ENCODE measurements around the gene SAP130. TPM values are rescaled to one million over a fixed set of nuclear protein-coding genes. Genes with fewer than 3 reads are reported as not detected.

The SAP130 gene
- total and polyA plus RNA-seq, 4 donors, result 5.2 to 22.5 (median 7.0) TPM

GRCh38 chr2:127950264-127950663 lies 77.6 kb downstream of the SAP130 start:
- Histone ChIP-seq H3K4me1 (ENCODE audit: control insufficient read depth in 5 of 5, insufficient read depth in 5 of 5, low read length in 5 of 5) (peaks cover 4 to 18% (median 10%) of the 10 kb centered on the region in 5 donors), H3K4me3 (no peak overlapping the region), H3K36me3 (ENCODE audit: control insufficient read depth in 4 of 4, insufficient read depth in 4 of 4, low read length in 4 of 4) (peaks cover 26 to 41% (median 37%) of the 10 kb centered on the region in 4 donors), H3K9ac (ENCODE audit: insufficient read depth in 1 of 2, low read length in 2 of 2) (no peak overlapping the region), H3K9me3 (ENCODE audit: control insufficient read depth in 4 of 4, insufficient read depth in 3 of 4, low read length in 3 of 4) (no peaks in the 10 kb centered on the region), H3K27ac (ENCODE audit: low read depth in 1 of 2, low read length in 1 of 2) (no peak overlapping the region), H3K27me3 (ENCODE audit: control insufficient read depth in 3 of 3, insufficient read depth in 3 of 3, low read length in 2 of 3) (no peaks in the 10 kb centered on the region)
- ATAC-seq (ENCODE audit: insufficient read depth, low FRiP score), result no peak
- DNase-seq, result no peak
- WGBS, 2 donors, result 84 to 90% methylated on average over 2 of the region's 2 CpGs
- TF ChIP-seq, protein P1, sequence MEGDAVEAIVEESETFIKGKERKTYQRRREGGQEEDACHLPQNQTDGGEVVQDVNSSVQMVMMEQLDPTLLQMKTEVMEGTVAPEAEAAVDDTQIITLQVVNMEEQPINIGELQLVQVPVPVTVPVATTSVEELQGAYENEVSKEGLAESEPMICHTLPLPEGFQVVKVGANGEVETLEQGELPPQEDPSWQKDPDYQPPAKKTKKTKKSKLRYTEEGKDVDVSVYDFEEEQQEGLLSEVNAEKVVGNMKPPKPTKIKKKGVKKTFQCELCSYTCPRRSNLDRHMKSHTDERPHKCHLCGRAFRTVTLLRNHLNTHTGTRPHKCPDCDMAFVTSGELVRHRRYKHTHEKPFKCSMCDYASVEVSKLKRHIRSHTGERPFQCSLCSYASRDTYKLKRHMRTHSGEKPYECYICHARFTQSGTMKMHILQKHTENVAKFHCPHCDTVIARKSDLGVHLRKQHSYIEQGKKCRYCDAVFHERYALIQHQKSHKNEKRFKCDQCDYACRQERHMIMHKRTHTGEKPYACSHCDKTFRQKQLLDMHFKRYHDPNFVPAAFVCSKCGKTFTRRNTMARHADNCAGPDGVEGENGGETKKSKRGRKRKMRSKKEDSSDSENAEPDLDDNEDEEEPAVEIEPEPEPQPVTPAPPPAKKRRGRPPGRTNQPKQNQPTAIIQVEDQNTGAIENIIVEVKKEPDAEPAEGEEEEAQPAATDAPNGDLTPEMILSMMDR (IDR thresholded peaks at IDR 0.05; ENCODE audit: control extremely low read depth, extremely low read depth), result no peak

- peaks cover 41 to 53% (median 50%) of the 10 kb centered on the region in 4 donors for H3K36me3 ChIP-seq (ENCODE audit: control insufficient read depth in 4 of 4, insufficient read depth in 4 of 4, low read length in 4 of 4)
- ATAC-seq (ENCODE audit: insufficient read depth, low FRiP score) (no peak), DNase-seq (no peak)
Measured at GRCh38 chr2:127945281-127945680, 82.6 kb downstream of the SAP130 start.

GRCh38 chr2:127943186-127943585 lies 84.7 kb downstream of the SAP130 start:
- Histone ChIP-seq H3K9ac (ENCODE audit: insufficient read depth in 1 of 2, low read length in 2 of 2) (no peak overlapping the region), H3K27me3 (ENCODE audit: control insufficient read depth in 3 of 3, insufficient read depth in 3 of 3, low read length in 2 of 3) (no peaks in the 10 kb centered on the region), H3K36me3 (ENCODE audit: control insufficient read depth in 4 of 4, insufficient read depth in 4 of 4, low read length in 4 of 4) (peaks cover 30 to 39% (median 37%) of the 10 kb centered on the region in 4 donors), H3K4me3 (no peak overlapping the region), H3K9me3 (ENCODE audit: control insufficient read depth in 4 of 4, insufficient read depth in 3 of 4, low read length in 3 of 4) (no peaks in the 10 kb centered on the region), H3K27ac (ENCODE audit: low read depth in 1 of 2, low read length in 1 of 2) (no peak overlapping the region), H3K4me1 (ENCODE audit: control insufficient read depth in 5 of 5, insufficient read depth in 5 of 5, low read length in 5 of 5) (no peaks in the 10 kb centered on the region)
- no peak for DNase-seq
- TF ChIP-seq, protein P1 (IDR thresholded peaks at IDR 0.05; ENCODE audit: control extremely low read depth, extremely low read depth), result no peak
- 91 to 96% methylated on average over 2 of the region's 2 CpGs for WGBS, 2 donors
- ATAC-seq (ENCODE audit: insufficient read depth, low FRiP score), result no peak

More at GRCh38 chr2:127945281-127945680, 82.6 kb downstream of the SAP130 start:
- Histone ChIP-seq H3K9me3 (ENCODE audit: control insufficient read depth in 4 of 4, insufficient read depth in 3 of 4, low read length in 3 of 4) (no peaks in the 10 kb centered on the region), H3K27ac (ENCODE audit: low read depth in 1 of 2, low read length in 1 of 2) (no peak overlapping the region), H3K4me1 (ENCODE audit: control insufficient read depth in 5 of 5, insufficient read depth in 5 of 5, low read length in 5 of 5) (no peaks in the 10 kb centered on the region), H3K9ac (ENCODE audit: insufficient read depth in 1 of 2, low read length in 2 of 2) (no peak overlapping the region), H3K27me3 (ENCODE audit: control insufficient read depth in 3 of 3, insufficient read depth in 3 of 3, low read length in 2 of 3) (no peaks in the 10 kb centered on the region), H3K4me3 (no peak overlapping the region)
- TF ChIP-seq, protein P1 (IDR thresholded peaks at IDR 0.05; ENCODE audit: control extremely low read depth, extremely low read depth), result no peak
- 94 to 97% methylated on average over 2 of the region's 2 CpGs for WGBS, 2 donors

GRCh38 chr2:127942002-127942401 lies 85.9 kb downstream of the SAP130 start:
- peaks cover 25 to 36% (median 35%) of the 10 kb centered on the region in 4 donors for H3K36me3 ChIP-seq (ENCODE audit: control insufficient read depth in 4 of 4, insufficient read depth in 4 of 4, low read length in 4 of 4)
- no peaks in the 10 kb centered on the region for H3K9me3 ChIP-seq (ENCODE audit: control insufficient read depth in 4 of 4, insufficient read depth in 3 of 4, low read length in 3 of 4)

More at GRCh38 chr2:127942002-127942401, 85.9 kb downstream of the SAP130 start:
- DNase-seq (no peak), ATAC-seq (ENCODE audit: insufficient read depth, low FRiP score) (no peak)
- 95 to 98% methylated on average over 6 of the region's 6 CpGs for WGBS, 2 donors
- Histone ChIP-seq H3K9ac (ENCODE audit: insufficient read depth in 1 of 2, low read length in 2 of 2) (no peak overlapping the region), H3K4me1 (ENCODE audit: control insufficient read depth in 5 of 5, insufficient read depth in 5 of 5, low read length in 5 of 5) (no peaks in the 10 kb centered on the region), H3K4me3 (no peak overlapping the region), H3K27me3 (ENCODE audit: control insufficient read depth in 3 of 3, insufficient read depth in 3 of 3, low read length in 2 of 3) (no peaks in the 10 kb centered on the region), H3K27ac (ENCODE audit: low read depth in 1 of 2, low read length in 1 of 2) (no peak overlapping the region)
- TF ChIP-seq, protein P1 (IDR thresholded peaks at IDR 0.05; ENCODE audit: control extremely low read depth, extremely low read depth), result no peak

All from lung (tissue), 12 donors.